ENCODE data around the gene AKT3. TPM values are rescaled to one million over a fixed set of nuclear protein-coding genes. Genes with fewer than 3 reads are reported as not detected.

Gene AKT3
- polyA plus RNA-seq, 3 donors, result 0.81 to 1.7 (median 1.4) TPM

DNA sequence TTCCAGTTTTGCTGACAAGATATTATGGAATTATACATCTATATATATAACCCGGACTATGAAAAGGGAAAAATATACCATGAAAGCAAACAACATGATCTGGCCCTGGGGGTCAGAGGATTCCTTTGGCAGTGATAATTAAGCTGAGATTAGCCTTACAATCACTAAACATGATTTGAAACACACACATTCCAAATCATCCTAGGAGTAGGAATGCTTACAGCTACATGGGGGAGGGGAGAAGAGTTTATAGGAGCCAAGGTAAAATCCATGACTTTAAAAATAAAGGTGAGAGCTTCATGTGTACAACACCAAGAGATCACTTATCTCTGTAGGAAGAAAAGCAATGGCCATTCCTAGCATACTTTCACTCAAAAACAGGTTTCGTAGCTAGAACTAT is 57.6 kb downstream of the AKT3 start:
- no peak overlapping the region for H3K27ac ChIP-seq (ENCODE audit: low read depth in 1 of 2, low read length in 2 of 2)

DNA sequence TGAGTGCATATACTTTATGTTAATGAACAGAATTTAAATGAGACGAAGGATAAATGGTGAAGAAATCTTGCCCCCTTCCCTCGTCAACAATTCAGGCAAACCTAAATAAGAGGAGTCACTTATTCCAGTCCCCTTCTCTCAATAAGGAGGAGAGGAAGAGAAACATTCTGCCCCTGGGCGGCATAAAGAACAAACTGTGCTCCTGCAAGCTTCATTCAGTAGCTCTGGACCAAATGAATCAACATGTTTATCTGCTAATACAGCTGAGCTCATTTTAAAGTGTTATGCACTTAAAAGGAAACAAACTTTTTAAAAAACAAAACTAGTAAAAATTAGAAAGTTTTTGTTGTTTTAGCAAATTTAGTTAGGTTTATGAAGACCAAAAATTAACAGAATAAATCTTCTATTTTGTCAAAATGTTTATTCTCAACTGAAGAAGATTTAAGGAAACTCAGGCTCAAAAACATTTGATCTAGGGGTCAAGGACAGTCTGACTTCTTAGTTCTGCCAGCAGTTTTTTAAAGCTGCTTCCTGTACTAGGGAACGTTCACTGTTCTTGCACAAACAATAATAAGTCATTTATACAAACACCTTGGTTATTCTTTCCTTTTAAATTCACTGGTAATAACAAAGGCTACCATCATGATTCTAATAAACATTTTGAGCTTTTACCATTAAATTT is 58.3 kb downstream of the AKT3 start:
- Histone ChIP-seq H3K4me1 (ENCODE audit: control insufficient read depth in 1 of 2, insufficient read depth in 2 of 2, low read length in 2 of 2) (no peaks in the 10 kb centered on the region), H3K4me2 (replicated peaks; ENCODE audit: extremely low read depth, low read length, poor library complexity, severe bottlenecking) (no peak overlapping the region), H4K20me1 (ENCODE audit: insufficient read depth, low read length) (no peaks in the 10 kb centered on the region), H3K79me2 (ENCODE audit: insufficient read depth, low read length) (no peaks in the 10 kb centered on the region), H3K9me3 (replicated peaks in 1 of 2; ENCODE audit: control insufficient read depth in 1 of 2, insufficient read depth in 1 of 2, low read length in 2 of 2) (no peaks in the 10 kb centered on the region), H3K36me3 (replicated peaks in 1 of 2; ENCODE audit: control insufficient read depth in 1 of 2, insufficient read depth in 2 of 2, low read length in 2 of 2) (no peaks in the 10 kb centered on the region), H3K4me3 (replicated peaks in 1 of 3; ENCODE audit: low read depth in 2 of 3, low read length in 3 of 3) (no peak overlapping the region), H2AFZ (ENCODE audit: insufficient read depth, low read depth, low read length, poor library complexity, severe bottlenecking) (no peak overlapping the region), H3K27me3 (ENCODE audit: control insufficient read depth in 2 of 2, insufficient read depth in 2 of 2, low read length in 2 of 2) (no peaks in the 10 kb centered on the region), H3K27ac (ENCODE audit: low read depth in 1 of 2, low read length in 2 of 2) (no peak overlapping the region), H3K9ac (ENCODE audit: insufficient read depth, low read length, poor library complexity, severe bottlenecking) (no peak overlapping the region)
- no peak overlapping the region for H3K4me3 Mint-ChIP-seq
- H3K9me3 Mint-ChIP-seq, result peaks cover 0 to 3% (median 0%) of the 10 kb centered on the region in 7 donors
- H3K4me1 Mint-ChIP-seq, result peaks cover 2% of the 10 kb centered on the region
- no peaks in the 10 kb centered on the region for H3K27me3 Mint-ChIP-seq (ENCODE audit: low read depth in 3 of 3)
- TF ChIP-seq, protein P1, sequence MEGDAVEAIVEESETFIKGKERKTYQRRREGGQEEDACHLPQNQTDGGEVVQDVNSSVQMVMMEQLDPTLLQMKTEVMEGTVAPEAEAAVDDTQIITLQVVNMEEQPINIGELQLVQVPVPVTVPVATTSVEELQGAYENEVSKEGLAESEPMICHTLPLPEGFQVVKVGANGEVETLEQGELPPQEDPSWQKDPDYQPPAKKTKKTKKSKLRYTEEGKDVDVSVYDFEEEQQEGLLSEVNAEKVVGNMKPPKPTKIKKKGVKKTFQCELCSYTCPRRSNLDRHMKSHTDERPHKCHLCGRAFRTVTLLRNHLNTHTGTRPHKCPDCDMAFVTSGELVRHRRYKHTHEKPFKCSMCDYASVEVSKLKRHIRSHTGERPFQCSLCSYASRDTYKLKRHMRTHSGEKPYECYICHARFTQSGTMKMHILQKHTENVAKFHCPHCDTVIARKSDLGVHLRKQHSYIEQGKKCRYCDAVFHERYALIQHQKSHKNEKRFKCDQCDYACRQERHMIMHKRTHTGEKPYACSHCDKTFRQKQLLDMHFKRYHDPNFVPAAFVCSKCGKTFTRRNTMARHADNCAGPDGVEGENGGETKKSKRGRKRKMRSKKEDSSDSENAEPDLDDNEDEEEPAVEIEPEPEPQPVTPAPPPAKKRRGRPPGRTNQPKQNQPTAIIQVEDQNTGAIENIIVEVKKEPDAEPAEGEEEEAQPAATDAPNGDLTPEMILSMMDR (IDR thresholded peaks at IDR 0.05), result no peak
- H3K27ac Mint-ChIP-seq, result no peak overlapping the region
- no CpG with 5 or more reads among the region's 4 CpGs for WGBS (ENCODE audit: insufficient coverage)
- DNase-seq, result no peak
- no peaks in the 10 kb centered on the region for H3K36me3 Mint-ChIP-seq
- intact Hi-C loops (cut with micrococcal nuclease), result no loop called here

More for the DNA sequence above, 57.6 kb downstream of the AKT3 start:
- Mint-ChIP-seq H3K27me3 (ENCODE audit: low read depth in 3 of 3) (no peaks in the 10 kb centered on the region), H3K4me1 (peaks cover 5% of the 10 kb centered on the region), H3K36me3 (no peaks in the 10 kb centered on the region), H3K9me3 (peaks cover 0 to 3% (median 0%) of the 10 kb centered on the region in 7 donors), H3K4me3 (no peak overlapping the region), H3K27ac (no peak overlapping the region)
- H4K20me1 ChIP-seq (ENCODE audit: insufficient read depth, low read length), result no peaks in the 10 kb centered on the region
- H2AFZ ChIP-seq (ENCODE audit: insufficient read depth, low read depth, low read length, poor library complexity, severe bottlenecking), result no peak overlapping the region
- WGBS (ENCODE audit: insufficient coverage), result no CpG with 5 or more reads among the region's 2 CpGs
- H3K9ac ChIP-seq (ENCODE audit: insufficient read depth, low read length, poor library complexity, severe bottlenecking), result no peak overlapping the region
- no peaks in the 10 kb centered on the region for H3K36me3 ChIP-seq (replicated peaks in 1 of 2; ENCODE audit: control insufficient read depth in 1 of 2, insufficient read depth in 2 of 2, low read length in 2 of 2)
- H3K79me2 ChIP-seq (ENCODE audit: insufficient read depth, low read length), result no peaks in the 10 kb centered on the region
- H3K4me2 ChIP-seq (replicated peaks; ENCODE audit: extremely low read depth, low read length, poor library complexity, severe bottlenecking), result no peak overlapping the region
- no peak for DNase-seq
- H3K4me1 ChIP-seq (ENCODE audit: control insufficient read depth in 1 of 2, insufficient read depth in 2 of 2, low read length in 2 of 2), result no peaks in the 10 kb centered on the region
- TF ChIP-seq, protein P1 (IDR thresholded peaks at IDR 0.05), result no peak
- no peak overlapping the region for H3K4me3 ChIP-seq (replicated peaks in 1 of 3; ENCODE audit: low read depth in 2 of 3, low read length in 3 of 3)
- H3K27me3 ChIP-seq (ENCODE audit: control insufficient read depth in 2 of 2, insufficient read depth in 2 of 2, low read length in 2 of 2), result no peaks in the 10 kb centered on the region
- no peaks in the 10 kb centered on the region for H3K9me3 ChIP-seq (replicated peaks in 1 of 2; ENCODE audit: control insufficient read depth in 1 of 2, insufficient read depth in 1 of 2, low read length in 2 of 2)
- intact Hi-C loops (cut with micrococcal nuclease), result no loop called here

Measured in CD14-positive monocyte (primary cell).